Gastrocnemius medialis (tissue), 4 donors: ENCODE results near the gene KRTAP5-5.

Source experiments
- POLR2A ChIP-seq, 2 donors: fragments of 450-650 bp; IDR thresholded peaks; one replicate each; pipeline ENCODE4 v1.6.1; 2017; ENCODE audit warnings: antibody characterized with exemption in 2 of 2, mild to moderate bottlenecking in 2 of 2, moderate library complexity in 2 of 2
- TF ChIP-seq, protein P1 (sequence below), 5 experiments: fragments of 450-650 bp in 3 of 5; fragments of 200-600 bp in 2 of 5; sonication (generic) in 2 of 5; IDR thresholded peaks in 4 of 5; conservative IDR thresholded peaks in 1 of 5; 1 replicate in 4 of 5; 2 replicates in 1 of 5; pipeline ENCODE4 v1.5.1; 2016 to 2019; ENCODE audit warnings: antibody characterized with exemption in 5 of 5, mild to moderate bottlenecking in 3 of 5, moderate library complexity in 3 of 5

DNA sequence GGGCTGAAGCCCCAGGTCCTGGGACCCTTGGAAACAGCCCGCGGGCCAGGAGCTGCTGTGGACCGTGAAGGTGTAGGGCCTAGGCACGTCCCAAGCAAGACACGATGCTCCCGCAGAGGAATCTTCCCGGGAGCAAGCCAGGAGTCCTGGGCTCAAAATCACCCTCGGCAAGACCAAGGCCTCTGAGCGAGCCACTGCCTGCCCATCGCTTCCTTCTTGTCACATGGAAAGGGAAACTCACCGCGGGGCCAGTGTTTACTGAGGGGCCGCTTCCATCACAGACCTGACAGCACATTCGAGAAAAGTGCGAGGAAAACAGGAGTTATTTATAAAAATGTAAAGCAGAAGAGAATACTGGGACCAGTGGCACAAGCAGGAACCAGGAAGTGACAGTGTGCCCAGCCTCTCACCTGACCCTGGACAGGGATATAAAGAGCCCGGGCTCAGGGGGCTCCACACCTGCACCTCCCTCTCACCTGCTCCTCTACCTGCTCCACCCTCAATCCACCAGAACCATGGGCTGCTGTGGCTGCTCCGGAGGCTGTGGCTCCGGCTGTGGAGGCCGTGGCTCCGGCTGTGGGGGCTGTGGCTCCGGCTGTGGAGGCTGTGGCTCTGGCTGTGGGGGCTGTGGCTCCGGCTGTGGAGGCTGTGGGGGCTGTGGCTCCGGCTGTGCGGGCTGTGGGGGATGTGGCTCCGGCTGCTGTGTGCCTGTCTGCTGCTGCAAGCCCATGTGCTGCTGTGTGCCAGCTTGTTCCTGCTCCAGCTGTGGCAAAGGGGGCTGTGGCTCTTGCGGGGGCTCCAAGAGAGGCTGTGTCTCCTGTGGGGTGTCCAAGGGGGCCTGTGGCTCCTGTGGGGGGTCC is at the start of gene KRTAP5-5:
- TF ChIP-seq, protein P1, sequence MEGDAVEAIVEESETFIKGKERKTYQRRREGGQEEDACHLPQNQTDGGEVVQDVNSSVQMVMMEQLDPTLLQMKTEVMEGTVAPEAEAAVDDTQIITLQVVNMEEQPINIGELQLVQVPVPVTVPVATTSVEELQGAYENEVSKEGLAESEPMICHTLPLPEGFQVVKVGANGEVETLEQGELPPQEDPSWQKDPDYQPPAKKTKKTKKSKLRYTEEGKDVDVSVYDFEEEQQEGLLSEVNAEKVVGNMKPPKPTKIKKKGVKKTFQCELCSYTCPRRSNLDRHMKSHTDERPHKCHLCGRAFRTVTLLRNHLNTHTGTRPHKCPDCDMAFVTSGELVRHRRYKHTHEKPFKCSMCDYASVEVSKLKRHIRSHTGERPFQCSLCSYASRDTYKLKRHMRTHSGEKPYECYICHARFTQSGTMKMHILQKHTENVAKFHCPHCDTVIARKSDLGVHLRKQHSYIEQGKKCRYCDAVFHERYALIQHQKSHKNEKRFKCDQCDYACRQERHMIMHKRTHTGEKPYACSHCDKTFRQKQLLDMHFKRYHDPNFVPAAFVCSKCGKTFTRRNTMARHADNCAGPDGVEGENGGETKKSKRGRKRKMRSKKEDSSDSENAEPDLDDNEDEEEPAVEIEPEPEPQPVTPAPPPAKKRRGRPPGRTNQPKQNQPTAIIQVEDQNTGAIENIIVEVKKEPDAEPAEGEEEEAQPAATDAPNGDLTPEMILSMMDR (IDR thresholded peaks at IDR 0.05 in 4 of 5, conservative IDR thresholded peaks at IDR 0.05 in 1 of 5), result no peak
- TF ChIP-seq POLR2A (IDR thresholded peaks at IDR 0.05), result no peak
